ENCODE measurements around the gene DLG3. TPM values are rescaled to one million over a fixed set of nuclear protein-coding genes. Genes with fewer than 3 reads are reported as not detected.
A peak's percentile ranks its signal among the peaks of the same experiment; 100 is the strongest.

Gene DLG3
- polyA plus RNA-seq, 1 donor from 2014 or later = 66.5 TPM

DNA sequence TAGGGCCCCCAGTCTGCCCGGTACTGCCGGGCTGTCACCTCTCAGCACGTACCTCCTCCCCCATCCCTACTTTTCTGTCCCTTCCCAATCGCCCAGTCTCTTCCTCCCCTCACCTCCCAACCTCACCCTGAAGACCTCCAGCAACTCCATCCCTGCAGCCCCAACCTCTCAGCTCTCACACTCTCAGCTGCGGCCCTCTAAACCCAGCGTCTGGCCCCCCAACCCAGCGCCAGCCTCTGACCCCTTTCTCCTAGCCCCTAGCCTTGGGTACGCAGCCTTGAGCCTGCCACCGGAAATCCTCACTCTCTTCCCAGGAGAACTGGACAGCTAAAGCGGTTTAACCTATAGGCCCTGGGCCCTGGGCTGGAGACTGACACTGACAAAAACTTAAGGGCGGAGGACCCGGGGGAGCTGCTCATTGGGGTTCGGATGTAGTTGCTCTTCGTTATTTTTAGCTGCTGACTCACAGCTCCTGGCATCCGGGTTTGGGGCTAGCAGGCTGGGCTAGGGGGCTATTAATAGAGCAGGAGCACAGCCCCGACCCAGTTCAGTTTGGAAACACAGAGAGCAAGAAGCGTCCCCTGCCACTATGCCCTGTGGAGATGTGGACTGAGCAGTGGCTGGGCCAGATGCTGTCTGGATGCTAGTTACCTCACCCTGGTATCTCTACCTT, 9.6 kb upstream of the DLG3 start:
- TF ChIP-seq RAD21 (conservative IDR thresholded peaks at IDR 0.05) (no peak), MXI1 (conservative IDR thresholded peaks at IDR 0.05; ENCODE audit: poor library complexity, severe bottlenecking) (no peak), EZH2 (IDR thresholded peaks at IDR 0.05; ENCODE audit: borderline replicate concordance, insufficient read depth, low read length, poor library complexity, severe bottlenecking) (no peak), SMC3 (conservative IDR thresholded peaks at IDR 0.05; ENCODE audit: poor library complexity) (no peak), EP300 (conservative IDR thresholded peaks at IDR 0.05; ENCODE audit: poor library complexity, severe bottlenecking) (no peak), POLR2AphosphoS5 (IDR thresholded peaks at IDR 0.05) (no peak), TAF1 (IDR thresholded peaks at IDR 0.05; ENCODE audit: low read depth) (no peak)
- TF ChIP-seq, protein P1, sequence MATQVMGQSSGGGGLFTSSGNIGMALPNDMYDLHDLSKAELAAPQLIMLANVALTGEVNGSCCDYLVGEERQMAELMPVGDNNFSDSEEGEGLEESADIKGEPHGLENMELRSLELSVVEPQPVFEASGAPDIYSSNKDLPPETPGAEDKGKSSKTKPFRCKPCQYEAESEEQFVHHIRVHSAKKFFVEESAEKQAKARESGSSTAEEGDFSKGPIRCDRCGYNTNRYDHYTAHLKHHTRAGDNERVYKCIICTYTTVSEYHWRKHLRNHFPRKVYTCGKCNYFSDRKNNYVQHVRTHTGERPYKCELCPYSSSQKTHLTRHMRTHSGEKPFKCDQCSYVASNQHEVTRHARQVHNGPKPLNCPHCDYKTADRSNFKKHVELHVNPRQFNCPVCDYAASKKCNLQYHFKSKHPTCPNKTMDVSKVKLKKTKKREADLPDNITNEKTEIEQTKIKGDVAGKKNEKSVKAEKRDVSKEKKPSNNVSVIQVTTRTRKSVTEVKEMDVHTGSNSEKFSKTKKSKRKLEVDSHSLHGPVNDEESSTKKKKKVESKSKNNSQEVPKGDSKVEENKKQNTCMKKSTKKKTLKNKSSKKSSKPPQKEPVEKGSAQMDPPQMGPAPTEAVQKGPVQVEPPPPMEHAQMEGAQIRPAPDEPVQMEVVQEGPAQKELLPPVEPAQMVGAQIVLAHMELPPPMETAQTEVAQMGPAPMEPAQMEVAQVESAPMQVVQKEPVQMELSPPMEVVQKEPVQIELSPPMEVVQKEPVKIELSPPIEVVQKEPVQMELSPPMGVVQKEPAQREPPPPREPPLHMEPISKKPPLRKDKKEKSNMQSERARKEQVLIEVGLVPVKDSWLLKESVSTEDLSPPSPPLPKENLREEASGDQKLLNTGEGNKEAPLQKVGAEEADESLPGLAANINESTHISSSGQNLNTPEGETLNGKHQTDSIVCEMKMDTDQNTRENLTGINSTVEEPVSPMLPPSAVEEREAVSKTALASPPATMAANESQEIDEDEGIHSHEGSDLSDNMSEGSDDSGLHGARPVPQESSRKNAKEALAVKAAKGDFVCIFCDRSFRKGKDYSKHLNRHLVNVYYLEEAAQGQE (IDR thresholded peaks at IDR 0.05; ENCODE audit: borderline replicate concordance) = no peak
- TF ChIP-seq, protein P2, sequence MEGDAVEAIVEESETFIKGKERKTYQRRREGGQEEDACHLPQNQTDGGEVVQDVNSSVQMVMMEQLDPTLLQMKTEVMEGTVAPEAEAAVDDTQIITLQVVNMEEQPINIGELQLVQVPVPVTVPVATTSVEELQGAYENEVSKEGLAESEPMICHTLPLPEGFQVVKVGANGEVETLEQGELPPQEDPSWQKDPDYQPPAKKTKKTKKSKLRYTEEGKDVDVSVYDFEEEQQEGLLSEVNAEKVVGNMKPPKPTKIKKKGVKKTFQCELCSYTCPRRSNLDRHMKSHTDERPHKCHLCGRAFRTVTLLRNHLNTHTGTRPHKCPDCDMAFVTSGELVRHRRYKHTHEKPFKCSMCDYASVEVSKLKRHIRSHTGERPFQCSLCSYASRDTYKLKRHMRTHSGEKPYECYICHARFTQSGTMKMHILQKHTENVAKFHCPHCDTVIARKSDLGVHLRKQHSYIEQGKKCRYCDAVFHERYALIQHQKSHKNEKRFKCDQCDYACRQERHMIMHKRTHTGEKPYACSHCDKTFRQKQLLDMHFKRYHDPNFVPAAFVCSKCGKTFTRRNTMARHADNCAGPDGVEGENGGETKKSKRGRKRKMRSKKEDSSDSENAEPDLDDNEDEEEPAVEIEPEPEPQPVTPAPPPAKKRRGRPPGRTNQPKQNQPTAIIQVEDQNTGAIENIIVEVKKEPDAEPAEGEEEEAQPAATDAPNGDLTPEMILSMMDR (IDR thresholded peaks at IDR 0.05; ENCODE audit: poor library complexity, severe bottlenecking) = no peak
- Histone ChIP-seq H4K20me1 (ENCODE audit: insufficient read depth) (no peaks in the 10 kb centered on the region), H3K36me3 (ENCODE audit: insufficient read depth, low read length) (no peaks in the 10 kb centered on the region), H3K27ac (ENCODE audit: low read length) (peak overlapping the region; percentile 12), H3K9ac (ENCODE audit: low read length) (peak overlapping the region; percentile 58), H3K9me2 (ENCODE audit: insufficient read depth, low read length) (no peaks in the 10 kb centered on the region), H3K4me3 (ENCODE audit: low read length) (peak overlapping the region; percentile 77), H3K27me3 (ENCODE audit: insufficient read depth, low read depth, low read length) (no peaks in the 10 kb centered on the region), H3K4me2 (ENCODE audit: low read length) (peak overlapping the region; percentile 35), H3K9me3 (ENCODE audit: low read length) (no peaks in the 10 kb centered on the region), H3K79me2 (replicated peaks; ENCODE audit: insufficient read depth, low read length) (no peaks in the 10 kb centered on the region), H3F3A (ENCODE audit: insufficient read depth, low read length, poor library complexity, severe bottlenecking) (no peaks in the 10 kb centered on the region), H2AFZ (ENCODE audit: low read depth, low read length) (no peak overlapping the region)

- Histone ChIP-seq H3K9me2 (ENCODE audit: insufficient read depth, low read length) (no peaks in the 10 kb centered on the region), H3K27ac (ENCODE audit: low read length) (peak overlapping the region; percentile 31), H3F3A (ENCODE audit: insufficient read depth, low read length, poor library complexity, severe bottlenecking) (no peaks in the 10 kb centered on the region), H3K9me3 (ENCODE audit: low read length) (no peaks in the 10 kb centered on the region), H4K20me1 (ENCODE audit: insufficient read depth) (no peaks in the 10 kb centered on the region), H3K4me3 (ENCODE audit: low read length) (peak overlapping the region; percentile 43), H3K27me3 (ENCODE audit: insufficient read depth, low read depth, low read length) (no peaks in the 10 kb centered on the region), H2AFZ (ENCODE audit: low read depth, low read length) (no peak overlapping the region), H3K9ac (ENCODE audit: low read length) (no peak overlapping the region), H3K4me2 (ENCODE audit: low read length) (no peak overlapping the region), H3K79me2 (replicated peaks; ENCODE audit: insufficient read depth, low read length) (no peaks in the 10 kb centered on the region), H3K36me3 (ENCODE audit: insufficient read depth, low read length) (no peaks in the 10 kb centered on the region)
- TF ChIP-seq RAD21 (conservative IDR thresholded peaks at IDR 0.05) (peak; percentile 40), POLR2AphosphoS5 (IDR thresholded peaks at IDR 0.05) (no peak), EZH2 (IDR thresholded peaks at IDR 0.05; ENCODE audit: borderline replicate concordance, insufficient read depth, low read length, poor library complexity, severe bottlenecking) (no peak), SMC3 (conservative IDR thresholded peaks at IDR 0.05; ENCODE audit: poor library complexity) (peak; percentile 23), MXI1 (conservative IDR thresholded peaks at IDR 0.05; ENCODE audit: poor library complexity, severe bottlenecking) (no peak), TAF1 (IDR thresholded peaks at IDR 0.05; ENCODE audit: low read depth) (no peak), EP300 (conservative IDR thresholded peaks at IDR 0.05; ENCODE audit: poor library complexity, severe bottlenecking) (peak; percentile 25)
- TF ChIP-seq, protein P2 (IDR thresholded peaks at IDR 0.05; ENCODE audit: poor library complexity, severe bottlenecking) = peak; percentile 66
- TF ChIP-seq, protein P1 (IDR thresholded peaks at IDR 0.05; ENCODE audit: borderline replicate concordance) = no peak
These were observed 8.3 kb upstream of the DLG3 start for GRCh38 chrX:70436343-70436742.

Data from neural cell (in vitro differentiated cells).